Small intestine (tissue), 16 donors: ENCODE results near the gene MYO1F. TPM values are rescaled to one million over a fixed set of nuclear protein-coding genes. Genes with fewer than 3 reads are reported as not detected.
"Not testable (repeated sequence)": the region's sequence is repeated elsewhere in the genome, so short reads cannot be mapped to it uniquely, and the experiment has no call there.

Experiments
- DNase-seq, 2 donors: peaks; one replicate each; pipeline versions ENCODE4 v3.0.0 to v3.0.0-alpha.2; 2013
- FAIRE-seq: peaks from 2 replicates; lab custom pipeline; 2012; peaks lifted over from hg19 to GRCh38; lab: Jason Lieb, UNC
- H3K27ac ChIP-seq, 3 donors: one replicate each; pipeline ENCODE4 v1.5.1; 2013; ENCODE audit warnings: low read length in 2 of 3, mild to moderate bottlenecking in 2 of 3, control low read depth in 1 of 3, inconsistent platforms in 1 of 3, low read depth in 1 of 3, moderate library complexity in 1 of 3
- H3K27me3 ChIP-seq, 3 donors: one replicate each; pipeline ENCODE4 v1.6.1; 2013; ENCODE audit warnings: low read length in 3 of 3, inconsistent platforms in 1 of 3; ENCODE audit not compliant: control insufficient read depth in 3 of 3, insufficient read depth in 3 of 3
- H3K36me3 ChIP-seq, 3 donors: one replicate each; pipeline ENCODE4 v1.6.1; 2013; ENCODE audit warnings: low read length in 3 of 3, inconsistent platforms in 1 of 3, low read depth in 1 of 3, mild to moderate bottlenecking in 1 of 3, moderate library complexity in 1 of 3; ENCODE audit not compliant: control insufficient read depth in 3 of 3, insufficient read depth in 2 of 3
- H3K4me1 ChIP-seq, 3 donors: one replicate each; pipeline ENCODE4 v1.6.1; 2013; ENCODE audit warnings: low read length in 2 of 3, inconsistent platforms in 1 of 3, low read depth in 1 of 3, mild to moderate bottlenecking in 1 of 3, moderate library complexity in 1 of 3; ENCODE audit not compliant: control insufficient read depth in 3 of 3, insufficient read depth in 2 of 3
- H3K4me3 ChIP-seq, 3 donors: one replicate each; pipeline ENCODE4 v1.5.1; 2013; ENCODE audit warnings: low read length in 3 of 3, control low read depth in 1 of 3, inconsistent platforms in 1 of 3, low read depth in 1 of 3, mild to moderate bottlenecking in 1 of 3, moderate library complexity in 1 of 3
- H3K9me3 ChIP-seq, 2 donors: one replicate each; pipeline ENCODE4 v1.6.1; 2013; ENCODE audit warnings: low read depth in 1 of 2, low read length in 1 of 2; ENCODE audit not compliant: control insufficient read depth in 2 of 2, insufficient read depth in 1 of 2
- WGBS, 3 donors: extraction: QIAGEN DNeasy Blood & Tissue Kit; methylation state at CpG; one replicate each; pipeline ENCODE4 v1.1.7; 2013; 5-methylcytosine and 5-hydroxymethylcytosine counted together
- long read RNA-seq, 10 donors: transcript quantifications; one replicate each; lab custom pipeline, GENCODE V29; 2026
- polyA plus RNA-seq, 4 donors: library from polyadenylated mRNA; stranded (reverse) in 3 of 4; unstranded in 1 of 4; fragments of 200-250 nt in 3 of 4; fragments of 120-200 nt in 1 of 4; gene quantifications; one replicate each; pipeline versions ENCODE4 v1.2.1 to v1.2.3, GENCODE V29; 2013
- donor health status: healthy with polysubstance abuse.
- donor health status: control.
- donor health status: control.
- donor health status: Bipolar disorder and iron deficiency.
- donor health status: healthy.

The MYO1F gene
- polyA plus RNA-seq: 10 to 100 TPM in 1 of 4 donors, 1 to 10 TPM in 3; 1.3 to 13.7 (median 6.0) TPM
- long read RNA-seq, donor 1: 0 reads
- long read RNA-seq, donor 2: 0 reads
- long read RNA-seq, donor 3, partial matches to known transcripts: 0 of 2 reads
- long read RNA-seq, donor 3, other reads (novel, unspliced or antisense): 0 of 2 reads
- long read RNA-seq, donor 4: 0 reads
- long read RNA-seq, donor 5: 0 reads
- long read RNA-seq, donor 6: 0 reads
- long read RNA-seq, donor 7, full-length matches to known transcripts: 2 of 2 reads
- long read RNA-seq, donor 7, partial matches to known transcripts: 0 of 2 reads
- long read RNA-seq, donor 7, other reads (novel, unspliced or antisense): 0 of 2 reads
- long read RNA-seq, donor 8: 0 reads
- long read RNA-seq, donor 9, partial matches to known transcripts: 0 of 2 reads
- long read RNA-seq, donor 9, other reads (novel, unspliced or antisense): 0 of 2 reads
- long read RNA-seq, donor 10, full-length matches to known transcripts: 1 of 1 reads
- long read RNA-seq, donor 10, partial matches to known transcripts: 0 of 1 reads
- long read RNA-seq, donor 10, other reads (novel, unspliced or antisense): 0 of 1 reads

- WGBS, 3 donors: 5 to 9% (median 7%) methylated on average over 6 to 7 of the region's 7 CpGs
- DNase-seq: no peak
- Histone ChIP-seq H3K27ac (peak within 1 kb of the TSS in 2 of 3 donors; percentile 28 to 82), H3K27me3 (peaks cover 0 to 7% (median 0%) of the 10 kb centered on the region in 3 donors), H3K4me1 (peaks cover 0 to 5% (median 3%) of the 10 kb centered on the region in 3 donors), H3K9me3 (no peaks in the 10 kb centered on the region), H3K4me3 (peak within 1 kb of the TSS; percentile 20 to 58 (median 51)), H3K36me3 (no peaks in the 10 kb centered on the region)
- no peak for FAIRE-seq
Observed at GRCh38 chr19:8577247-8577646, at the start of gene MYO1F. TSS of gene MYO1F (minus strand) at chr19:8577442. CDS start at chr19:8577309, 133 bp downstream.

DNA sequence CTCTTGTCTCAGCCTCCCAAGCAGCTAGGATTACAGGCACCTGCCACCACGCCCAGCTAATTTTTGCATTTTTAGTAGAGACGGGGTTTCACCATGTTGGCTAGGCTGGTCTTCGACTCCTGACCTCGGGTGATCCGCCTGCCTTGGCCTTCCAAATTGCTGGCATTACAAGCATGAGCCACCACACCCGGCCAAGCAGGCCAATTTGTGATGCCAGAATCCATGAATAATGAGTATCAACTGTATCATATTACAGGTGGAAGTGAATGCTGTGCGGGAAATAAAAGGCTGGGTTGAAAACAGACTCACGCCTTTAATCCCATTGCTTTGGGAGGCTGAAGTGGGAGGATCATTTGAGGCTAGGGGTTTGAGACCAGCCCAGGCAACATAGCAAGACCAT lies 49.6 kb upstream of the MYO1F start:
- no peaks in the 10 kb centered on the region for H3K27me3 ChIP-seq
- H3K4me1 ChIP-seq: no peaks in the 10 kb centered on the region
- FAIRE-seq: no peak
- DNase-seq: no peak
- H3K36me3 ChIP-seq: no peaks in the 10 kb centered on the region
- no peak overlapping the region for H3K4me3 ChIP-seq
- H3K27ac ChIP-seq: no peak overlapping the region
- WGBS, 3 donors: 77 to 83% (median 78%) methylated on average over 8 of the region's 8 CpGs
- H3K9me3 ChIP-seq: peaks cover 0 to 4% of the 10 kb centered on the region in 2 donors

DNA sequence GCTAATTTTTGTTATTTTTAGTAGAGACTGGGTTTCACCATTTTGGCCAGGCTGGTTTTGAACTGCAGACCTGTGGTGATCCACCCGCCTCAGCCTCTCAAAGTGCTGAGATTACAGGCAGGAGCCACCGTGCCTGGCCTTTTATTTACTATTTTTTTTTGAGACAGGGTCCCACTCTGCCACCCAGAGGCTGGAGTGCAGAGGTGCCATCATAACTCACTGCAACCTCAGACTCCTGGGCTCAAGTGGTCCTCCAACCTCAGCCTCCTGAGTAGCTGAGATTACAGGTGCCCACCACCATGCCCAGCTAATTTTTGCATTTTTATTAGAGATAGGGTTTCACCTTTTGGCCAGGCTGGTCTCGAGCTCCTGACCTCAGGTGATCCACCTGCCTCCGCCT lies 45.6 kb upstream of the MYO1F start:
- H3K27ac ChIP-seq, H3K4me1 ChIP-seq, FAIRE-seq, H3K9me3 ChIP-seq, H3K27me3 ChIP-seq, DNase-seq, H3K36me3 ChIP-seq, H3K4me3 ChIP-seq: not testable (repeated sequence)
- WGBS, 3 donors: 44 to 51% (median 47%) methylated on average over 4 of the region's 4 CpGs

- Histone ChIP-seq H3K27ac (no peak overlapping the region), H3K9me3 (no peaks in the 10 kb centered on the region), H3K4me3 (no peak overlapping the region), H3K27me3 (no peaks in the 10 kb centered on the region), H3K36me3 (no peaks in the 10 kb centered on the region), H3K4me1 (no peaks in the 10 kb centered on the region)
- WGBS, 3 donors: 35 to 62% (median 47%) methylated on average over 8 of the region's 8 CpGs
- DNase-seq: no peak
- no peak for FAIRE-seq
Observed at GRCh38 chr19:8618751-8619150, 41.5 kb upstream of the MYO1F start.

DNA sequence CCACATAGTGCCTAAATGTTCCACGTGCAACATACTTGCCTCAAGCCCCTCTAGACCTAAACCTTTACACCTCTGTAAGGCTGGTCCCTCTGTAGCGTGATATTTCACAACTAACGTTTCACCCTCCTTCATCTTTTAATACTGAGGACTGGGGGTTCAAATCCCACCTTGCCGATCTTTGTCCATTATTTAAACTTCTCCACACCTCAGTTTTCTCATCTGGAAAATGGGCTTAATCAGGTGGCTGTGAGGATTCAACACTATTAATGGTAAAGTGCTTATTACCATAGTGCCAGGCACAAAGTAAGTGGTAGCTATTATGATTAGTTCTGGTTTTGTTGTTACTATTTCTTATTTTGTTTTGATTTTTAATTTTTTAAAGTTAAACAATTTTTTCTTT lies 40.7 kb upstream of the MYO1F start:
- Histone ChIP-seq H3K27ac (no peak overlapping the region), H3K4me3 (no peak overlapping the region), H3K4me1 (no peaks in the 10 kb centered on the region), H3K27me3 (no peaks in the 10 kb centered on the region), H3K36me3 (no peaks in the 10 kb centered on the region), H3K9me3 (no peaks in the 10 kb centered on the region)
- DNase-seq: no peak
- WGBS, 3 donors: 69 to 82% (median 73%) methylated on average over 4 of the region's 4 CpGs
- no peak for FAIRE-seq

- not testable (repeated sequence) for H3K36me3 ChIP-seq, H3K4me1 ChIP-seq, FAIRE-seq, H3K27me3 ChIP-seq, H3K27ac ChIP-seq, H3K9me3 ChIP-seq, DNase-seq, H3K4me3 ChIP-seq
- WGBS, 3 donors: 58 to 71% (median 70%) methylated on average over 15 of the region's 15 CpGs
Observed at GRCh38 chr19:8617325-8617724, 40.1 kb upstream of the MYO1F start.

- 67 to 80% (median 73%) methylated on average over 6 of the region's 6 CpGs for WGBS, 3 donors
- FAIRE-seq: no peak
Observed at GRCh38 chr19:8616861-8617260, 39.6 kb upstream of the MYO1F start.

DNA sequence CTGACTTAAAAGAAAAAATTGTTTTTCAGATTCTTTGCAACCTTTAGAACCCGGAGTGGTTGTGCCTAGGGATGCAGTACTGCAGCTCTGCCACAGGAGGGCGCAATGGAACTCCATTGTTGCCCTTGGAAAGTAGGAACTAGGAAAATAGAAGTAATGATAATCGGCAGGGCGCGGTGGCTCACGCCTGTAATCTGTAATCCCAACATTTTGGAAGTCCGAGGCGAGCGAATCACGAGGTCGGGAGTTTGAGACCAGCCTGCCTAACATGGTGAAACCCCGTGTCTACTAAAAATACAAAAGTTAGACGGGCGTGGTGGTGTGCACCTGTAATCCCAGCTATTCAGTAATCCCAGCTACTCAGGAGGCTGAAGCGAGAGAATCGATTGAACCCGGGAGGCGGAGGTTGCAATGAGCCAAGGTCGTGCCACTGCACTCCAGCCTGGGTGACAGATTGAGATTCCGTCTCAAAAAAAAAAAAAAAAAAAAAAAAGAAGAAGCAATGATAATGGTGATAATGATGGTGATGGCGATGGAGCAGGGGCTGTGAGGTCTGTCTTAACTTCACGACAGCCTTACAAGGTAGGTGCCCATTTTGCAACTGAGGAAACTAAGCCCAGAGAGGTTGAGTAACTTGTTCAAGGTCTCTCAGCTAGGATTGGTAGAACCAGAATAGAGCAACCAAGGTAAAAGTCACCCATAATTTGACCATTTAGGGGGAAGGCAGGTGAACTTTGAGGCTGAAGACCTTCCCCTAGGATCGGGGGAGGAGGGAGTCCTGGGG lies 38.8 kb upstream of the MYO1F start:
- 32 to 37% (median 35%) methylated on average over 22 to 23 of the region's 23 CpGs for WGBS, 3 donors
- peaks cover 0 to 5% (median 0%) of the 10 kb centered on the region in 3 donors for H3K27me3 ChIP-seq
- H3K4me3 ChIP-seq: no peak overlapping the region
- FAIRE-seq: no peak
- H3K9me3 ChIP-seq: no peaks in the 10 kb centered on the region
- H3K4me1 ChIP-seq: peaks cover 0 to 3% (median 0%) of the 10 kb centered on the region in 3 donors
- peak; percentile 37 to 50 for DNase-seq
- no peaks in the 10 kb centered on the region for H3K36me3 ChIP-seq
- no peak overlapping the region for H3K27ac ChIP-seq

More at GRCh38 chr19:8616861-8617260, 39.6 kb upstream of the MYO1F start:
- H3K4me1 ChIP-seq: peaks cover 0 to under 1% (median 0%) of the 10 kb centered on the region in 3 donors
- no peaks in the 10 kb centered on the region for H3K9me3 ChIP-seq
- no peaks in the 10 kb centered on the region for H3K36me3 ChIP-seq
- no peak overlapping the region for H3K4me3 ChIP-seq
- H3K27ac ChIP-seq: no peak overlapping the region
- peaks cover 0 to under 1% (median 0%) of the 10 kb centered on the region in 3 donors for H3K27me3 ChIP-seq
- no peak for DNase-seq
